Measurements from ENCODE around the gene IL1A.

The IL1A gene

GRCh38 chr2:112728029-112728362 lies 56.3 kb downstream of the IL1A start:
- no peak for DNase-seq (ENCODE audit: low spot score)
- FAIRE-seq, result no peak

DNA sequence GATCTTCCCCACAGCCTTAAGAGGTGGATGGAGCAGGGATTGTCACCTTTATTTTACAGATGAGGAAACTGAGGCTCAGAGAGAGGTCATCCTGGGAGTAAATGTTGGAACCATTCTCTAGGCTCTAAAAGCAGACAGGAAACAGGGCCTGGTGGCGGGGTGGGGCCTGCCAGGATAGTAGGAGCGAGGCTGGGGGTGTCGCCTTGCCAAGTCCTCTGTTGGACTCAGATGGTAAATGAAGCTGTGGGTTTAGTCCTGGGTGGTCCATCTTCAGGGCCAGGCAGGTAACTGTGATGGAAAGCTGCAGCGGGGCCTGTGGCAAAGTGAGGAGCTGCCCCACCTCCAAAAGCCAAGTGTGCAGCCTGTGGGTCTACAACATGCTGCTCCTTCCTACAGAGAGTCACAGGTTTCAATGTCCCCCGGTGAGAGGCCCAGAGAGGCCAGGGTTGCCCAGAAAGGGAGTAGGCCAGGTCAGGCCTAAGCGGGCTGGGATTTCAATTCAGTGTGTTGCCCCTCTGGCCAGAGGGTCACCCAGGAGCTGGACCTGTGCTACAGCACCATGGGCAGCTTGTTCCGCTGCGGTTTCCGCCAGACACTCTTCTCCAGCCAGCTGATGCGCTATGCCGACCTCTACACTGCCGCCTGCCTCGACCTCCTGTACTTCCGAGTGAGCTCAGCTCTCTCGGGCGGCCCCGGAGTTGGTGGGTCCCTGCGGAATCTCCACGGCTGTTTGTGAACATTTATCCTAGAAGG lies 56.8 kb downstream of the IL1A start:
- no peak for FAIRE-seq
- no peak for DNase-seq (ENCODE audit: low spot score)

DNA sequence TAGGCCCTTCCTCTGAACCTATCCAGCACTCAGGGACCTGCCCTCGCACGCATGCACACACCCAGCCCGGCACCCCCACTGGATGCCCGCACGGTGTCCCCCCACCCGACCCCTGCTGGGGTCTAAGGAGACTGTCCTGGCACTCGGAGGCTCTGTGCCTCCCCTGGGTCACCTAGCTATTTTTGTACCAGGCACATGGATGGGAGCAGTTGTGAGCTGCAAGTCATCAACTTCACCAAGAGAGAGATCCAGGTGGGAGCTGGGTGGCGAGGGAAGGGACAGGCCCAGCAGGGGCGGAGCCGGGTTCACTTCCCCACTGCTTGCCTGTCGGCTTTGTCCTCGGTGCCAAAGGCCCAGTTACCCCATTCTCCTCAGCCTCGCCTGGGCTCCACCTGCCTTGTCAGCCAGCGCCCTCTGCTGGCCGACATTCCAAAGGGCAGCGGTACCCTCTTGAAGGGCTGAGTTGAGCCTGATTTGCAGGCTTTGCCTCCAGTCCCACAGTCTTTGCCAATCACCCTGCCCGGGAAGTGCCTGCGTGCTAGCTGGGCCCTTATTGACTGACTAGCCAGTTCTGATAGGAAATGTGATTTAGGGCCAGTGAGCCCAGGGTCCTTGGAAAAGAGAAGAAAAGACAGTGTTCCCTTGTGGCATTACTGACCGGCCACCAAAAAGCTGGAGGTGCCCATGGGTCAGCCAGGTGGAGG lies 57.7 kb downstream of the IL1A start:
- FAIRE-seq, result peak; percentile 97

GRCh38 chr2:112725545-112726457 lies 58.5 kb downstream of the IL1A start:
- peak; percentile 84 for FAIRE-seq
- DNase-seq (ENCODE audit: low spot score), result no peak

More for the DNA sequence above, 57.7 kb downstream of the IL1A start:
- peak; percentile 96 for DNase-seq (ENCODE audit: low spot score)

DNA sequence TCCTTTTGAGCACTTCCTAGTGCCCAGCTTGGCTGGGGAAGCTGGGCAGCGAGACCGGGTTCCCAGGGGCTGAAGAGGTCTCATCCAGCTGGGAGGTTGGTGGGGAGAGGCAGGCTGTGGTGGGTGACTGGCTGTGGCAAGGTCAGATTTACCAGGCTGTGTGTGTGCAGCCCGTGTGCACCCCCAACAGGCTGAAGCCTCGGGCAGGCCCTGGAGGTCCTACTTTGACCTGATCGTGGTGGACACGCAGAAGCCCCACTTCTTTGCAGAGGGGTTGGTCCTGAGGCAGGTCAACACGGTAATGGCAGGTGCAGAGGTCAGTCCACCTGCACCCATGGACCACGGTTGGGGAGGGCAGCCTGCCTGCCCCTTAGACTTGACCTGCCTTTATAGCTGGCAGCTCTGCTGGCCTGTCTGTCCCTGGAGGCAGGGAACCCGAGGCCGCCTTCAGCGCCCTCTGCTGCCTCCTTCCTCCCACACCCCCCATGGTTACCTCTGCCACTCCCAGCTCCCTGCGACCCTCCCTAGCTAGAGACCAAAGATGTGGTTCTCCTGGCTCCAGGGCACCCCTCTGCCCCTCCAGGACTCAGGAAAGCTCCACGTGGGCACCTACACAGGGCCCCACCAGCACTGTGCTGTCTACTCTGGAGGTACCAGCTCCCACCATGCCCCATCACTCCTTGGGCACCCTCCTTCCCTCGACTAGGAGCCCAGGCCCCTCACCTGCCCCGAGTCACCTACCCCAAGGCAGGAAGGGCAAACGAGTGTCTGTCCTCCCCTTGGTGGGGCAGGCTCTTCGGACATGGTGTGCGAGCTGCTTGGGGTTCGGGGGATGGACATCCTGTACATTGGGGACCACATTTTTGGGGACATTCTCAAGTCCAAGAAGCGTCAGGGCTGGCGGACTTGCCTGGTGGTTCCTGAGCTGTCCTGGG lies 59.4 kb downstream of the IL1A start:
- FAIRE-seq (peak; percentile 13), DNase-seq (ENCODE audit: low spot score) (peak; percentile 52)

DNA sequence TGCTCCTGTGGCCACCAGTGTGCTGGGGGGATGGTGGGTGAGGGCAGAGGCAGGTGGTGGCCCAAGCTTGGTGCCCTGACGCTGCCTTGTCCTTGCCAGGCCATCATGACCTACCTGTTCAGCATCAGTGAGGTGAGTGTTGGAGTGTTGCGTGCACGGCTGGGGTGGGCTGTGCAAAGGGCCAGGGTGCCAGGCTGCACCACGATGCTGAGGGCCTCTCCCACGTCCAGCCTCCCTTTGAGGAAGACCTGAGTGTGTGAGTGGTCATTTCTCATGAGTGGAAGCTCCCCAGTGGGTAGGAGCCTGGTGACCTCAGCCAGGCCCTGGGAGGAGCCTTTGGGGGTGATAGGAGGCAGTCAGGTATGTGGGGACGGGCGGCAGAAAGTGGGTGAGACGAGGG lies 60.3 kb downstream of the IL1A start:
- DNase-seq (ENCODE audit: low spot score) (no peak), FAIRE-seq (no peak)

Measured in urothelium cell line (cell line).